Measurements from ENCODE around the gene EVA1B.

The EVA1B gene

GRCh38 chr1:36279110-36279788 lies 44.2 kb downstream of the EVA1B start:
- no peak for DNase-seq (ENCODE audit: low spot score)

- no peak for DNase-seq (ENCODE audit: low spot score)
Measured at GRCh38 chr1:36276688-36277087, 46.8 kb downstream of the EVA1B start.

DNA sequence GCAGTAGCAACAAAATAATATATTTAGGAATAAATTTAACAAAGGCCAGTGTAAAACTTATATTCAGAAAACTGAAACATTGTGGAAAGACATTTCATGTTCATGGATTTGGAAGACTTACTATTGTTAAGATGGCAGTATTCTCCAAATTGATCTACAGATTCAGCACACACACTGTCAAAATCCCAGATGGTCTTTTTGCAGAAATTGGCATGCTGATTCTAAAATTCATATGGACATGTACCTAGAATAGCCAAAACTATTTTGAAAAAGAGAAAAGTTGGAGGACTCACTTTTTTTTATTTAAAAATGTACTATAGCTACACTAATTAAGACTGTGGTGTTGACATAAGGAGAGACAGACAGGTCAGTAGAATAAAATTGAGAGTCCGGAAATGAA lies 49.2 kb downstream of the EVA1B start:
- no peak for DNase-seq (ENCODE audit: low spot score)

DNA sequence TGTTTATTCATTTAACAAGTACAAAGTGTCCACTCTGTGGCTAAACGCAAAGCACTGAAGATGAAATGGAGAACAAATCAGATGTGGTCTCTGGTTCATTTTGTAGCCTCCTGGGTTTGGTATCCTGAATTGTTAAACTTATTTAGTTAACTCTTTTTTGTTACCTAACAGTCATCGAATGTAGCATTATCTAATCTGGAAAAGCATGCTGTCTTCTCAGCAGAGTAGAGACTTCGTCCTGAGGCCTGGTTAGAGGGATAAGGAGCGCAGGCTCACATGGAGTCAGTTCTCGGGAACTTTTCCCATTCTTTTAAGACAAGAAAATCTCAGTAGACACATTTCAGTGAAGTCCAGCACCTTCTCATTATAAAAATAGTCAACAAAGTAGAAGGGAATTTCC lies 50.4 kb downstream of the EVA1B start:
- no peak for DNase-seq (ENCODE audit: low spot score)

Measured in kidney tubule cell (primary cell).